Skeletal muscle satellite cell (primary cell): Measurements from ENCODE around the gene ENTREP3. TPM values are rescaled to one million over a fixed set of nuclear protein-coding genes. Genes with fewer than 3 reads are reported as not detected.

Experiments
- H3K27me3 ChIP-seq: 2 replicates; pipeline ENCODE4 v1.7.0; 2013; ENCODE audit warnings: low read length; ENCODE audit not compliant: control insufficient read depth, insufficient read depth
- H3K36me3 ChIP-seq: 2 replicates; pipeline ENCODE4 v1.7.0; 2013; ENCODE audit warnings: mild to moderate bottlenecking, control low read depth, low read length; ENCODE audit not compliant: insufficient read depth
- H3K4me1 ChIP-seq: 2 replicates; pipeline ENCODE4 v1.7.0; 2013; ENCODE audit warnings: low read length; ENCODE audit not compliant: control insufficient read depth, insufficient read depth
- H3K4me2 ChIP-seq: 2 replicates; pipeline ENCODE4 v1.7.0; 2013; ENCODE audit warnings: mild to moderate bottlenecking, low read length
- H3K4me3 ChIP-seq: 2 replicates; pipeline ENCODE4 v1.7.0; 2013; ENCODE audit warnings: low read length
- H3K9ac ChIP-seq: 2 replicates; pipeline ENCODE4 v1.7.0; 2013; ENCODE audit warnings: mild to moderate bottlenecking, low read depth, low read length, moderate library complexity
- H3K9me3 ChIP-seq: replicated peaks from 2 replicates; pipeline ENCODE4 v1.7.0; 2013; ENCODE audit warnings: mild to moderate bottlenecking, control low read depth, low read length
- total RNA-seq: library from RNA; depleted of rRNA; stranded (reverse); fragments of >200 nt; gene quantifications from 2 replicates; pipeline ENCODE4 v1.2.3, GENCODE V29; 2012; rRNA removed

The ENTREP3 gene, protein sequence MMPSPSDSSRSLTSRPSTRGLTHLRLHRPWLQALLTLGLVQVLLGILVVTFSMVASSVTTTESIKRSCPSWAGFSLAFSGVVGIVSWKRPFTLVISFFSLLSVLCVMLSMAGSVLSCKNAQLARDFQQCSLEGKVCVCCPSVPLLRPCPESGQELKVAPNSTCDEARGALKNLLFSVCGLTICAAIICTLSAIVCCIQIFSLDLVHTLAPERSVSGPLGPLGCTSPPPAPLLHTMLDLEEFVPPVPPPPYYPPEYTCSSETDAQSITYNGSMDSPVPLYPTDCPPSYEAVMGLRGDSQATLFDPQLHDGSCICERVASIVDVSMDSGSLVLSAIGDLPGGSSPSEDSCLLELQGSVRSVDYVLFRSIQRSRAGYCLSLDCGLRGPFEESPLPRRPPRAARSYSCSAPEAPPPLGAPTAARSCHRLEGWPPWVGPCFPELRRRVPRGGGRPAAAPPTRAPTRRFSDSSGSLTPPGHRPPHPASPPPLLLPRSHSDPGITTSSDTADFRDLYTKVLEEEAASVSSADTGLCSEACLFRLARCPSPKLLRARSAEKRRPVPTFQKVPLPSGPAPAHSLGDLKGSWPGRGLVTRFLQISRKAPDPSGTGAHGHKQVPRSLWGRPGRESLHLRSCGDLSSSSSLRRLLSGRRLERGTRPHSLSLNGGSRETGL
- 7.4 and 8.3 TPM in 2 replicates for total RNA-seq

DNA sequence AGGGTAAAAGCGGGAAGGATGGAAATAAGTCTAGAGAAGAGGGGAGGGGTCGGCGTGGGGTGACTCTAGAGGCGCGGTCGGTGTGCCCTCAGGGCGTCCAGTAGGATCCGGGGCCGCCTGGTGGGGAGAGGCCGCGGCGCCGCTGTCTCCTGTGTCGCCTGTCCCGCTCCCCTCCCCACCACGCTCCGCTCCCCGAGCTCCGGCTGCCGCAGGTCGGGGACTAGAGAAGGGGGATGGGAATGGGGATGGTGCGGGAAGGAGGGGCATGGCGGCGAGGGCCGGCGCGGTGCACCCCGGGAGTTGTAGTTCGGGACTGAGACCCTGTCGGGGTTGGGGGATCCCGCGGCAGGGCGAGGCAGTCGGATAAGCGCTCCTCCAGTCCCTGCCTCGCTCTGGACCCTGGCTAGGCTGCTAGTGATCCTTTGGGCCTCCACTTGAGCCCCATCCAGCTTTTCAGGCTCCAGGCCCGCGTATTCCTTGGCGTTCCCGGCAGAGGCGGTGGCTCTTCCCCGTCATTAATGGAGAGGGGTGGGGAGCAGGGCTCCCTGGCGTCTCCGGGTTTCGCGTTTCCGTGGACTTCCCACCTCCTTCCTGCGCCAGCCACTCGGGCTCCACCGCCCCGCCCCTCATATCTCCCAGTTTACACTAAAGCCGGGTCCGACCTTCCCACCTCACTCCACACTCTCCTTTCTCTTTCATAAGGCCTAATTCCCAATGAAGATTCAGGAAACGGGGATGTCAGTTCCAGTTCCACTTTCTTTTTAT, at the start of gene ENTREP3:
TSS of gene ENTREP3 (minus strand) at position 241 of the 765 bp plus-strand sequence. CDS start 606 bp downstream, outside the sequence.
- H3K27me3 ChIP-seq, result no peaks in the 10 kb centered on the region
- H3K4me1 ChIP-seq, result peaks cover 33% of the 10 kb centered on the region
- peaks cover 20% of the 10 kb centered on the region for H3K36me3 ChIP-seq

DNA sequence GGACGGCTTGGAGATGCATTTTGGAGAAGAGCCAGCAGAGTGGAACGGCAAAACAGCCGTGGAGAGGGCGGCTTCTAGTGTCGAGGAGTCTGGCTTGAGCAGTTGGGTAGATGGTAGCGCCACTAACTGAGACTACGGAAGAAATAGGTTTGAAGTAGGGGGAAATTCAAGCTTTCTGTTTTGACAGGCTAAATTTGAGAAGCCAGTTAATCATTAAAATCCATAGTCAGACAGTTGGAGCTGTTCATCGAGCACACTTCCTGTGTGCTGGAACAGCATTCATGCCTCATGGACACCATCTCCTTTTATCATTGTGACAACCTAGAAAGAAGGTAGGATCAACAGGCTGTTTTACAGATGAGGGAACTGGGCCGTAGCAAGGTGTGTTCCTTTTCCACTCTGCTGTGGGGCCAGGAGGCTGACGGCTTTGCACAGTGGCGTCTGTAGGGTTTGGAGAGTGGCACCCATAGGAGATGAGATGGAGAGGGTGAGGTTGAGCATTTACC, 49.3 kb upstream of the ENTREP3 start:
- peaks cover 6% of the 10 kb centered on the region for H3K4me1 ChIP-seq
- H3K9ac ChIP-seq, result no peak overlapping the region
- H3K4me3 ChIP-seq, result no peak overlapping the region
- no peaks in the 10 kb centered on the region for H3K9me3 ChIP-seq
- H3K27me3 ChIP-seq, result no peaks in the 10 kb centered on the region
- H3K36me3 ChIP-seq, result no peaks in the 10 kb centered on the region
- H3K4me2 ChIP-seq, result no peak overlapping the region

More for the DNA sequence above, at the start of gene ENTREP3:
- Histone ChIP-seq H3K9me3 (no peaks in the 10 kb centered on the region), H3K9ac (peak within 1 kb of the TSS; percentile 90), H3K4me3 (peak within 1 kb of the TSS; percentile 97), H3K4me2 (peak within 1 kb of the TSS; percentile 99)

DNA sequence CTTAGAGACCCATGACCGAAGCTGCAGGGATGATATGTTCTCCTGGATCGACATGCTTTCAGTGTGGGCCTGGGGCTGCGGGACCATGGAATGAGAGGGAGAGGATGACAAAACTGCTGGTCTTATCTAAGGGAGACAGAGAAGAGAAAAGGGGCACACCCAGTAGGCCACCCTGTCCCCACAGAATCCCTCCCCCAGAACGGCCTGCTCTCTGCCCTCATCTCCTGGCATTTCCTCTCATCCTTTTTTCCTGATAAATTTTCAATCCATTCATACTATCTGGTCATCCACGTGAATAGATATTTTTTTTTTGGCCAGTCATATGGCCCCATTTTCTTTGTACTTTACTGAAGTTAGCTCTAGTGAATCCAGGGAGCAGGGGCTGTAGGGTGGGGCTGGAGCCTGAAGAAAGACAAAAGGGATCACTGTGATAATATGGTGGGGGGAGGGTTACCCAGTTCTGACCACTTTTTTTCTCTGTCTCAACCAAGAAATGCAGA, 46.1 kb upstream of the ENTREP3 start, which contains the start of gene PKLR:
TSS of gene PKLR (minus strand) at position 97 of the 500 bp plus-strand sequence. CDS start at position 54, 43 bp downstream.
- Histone ChIP-seq H3K9ac (no peak within 1 kb of the TSS), H3K4me3 (no peak within 1 kb of the TSS), H3K36me3 (no peaks in the 10 kb centered on the region), H3K27me3 (peaks cover 12% of the 10 kb centered on the region), H3K4me1 (no peaks in the 10 kb centered on the region), H3K9me3 (no peaks in the 10 kb centered on the region), H3K4me2 (no peak within 1 kb of the TSS)

DNA sequence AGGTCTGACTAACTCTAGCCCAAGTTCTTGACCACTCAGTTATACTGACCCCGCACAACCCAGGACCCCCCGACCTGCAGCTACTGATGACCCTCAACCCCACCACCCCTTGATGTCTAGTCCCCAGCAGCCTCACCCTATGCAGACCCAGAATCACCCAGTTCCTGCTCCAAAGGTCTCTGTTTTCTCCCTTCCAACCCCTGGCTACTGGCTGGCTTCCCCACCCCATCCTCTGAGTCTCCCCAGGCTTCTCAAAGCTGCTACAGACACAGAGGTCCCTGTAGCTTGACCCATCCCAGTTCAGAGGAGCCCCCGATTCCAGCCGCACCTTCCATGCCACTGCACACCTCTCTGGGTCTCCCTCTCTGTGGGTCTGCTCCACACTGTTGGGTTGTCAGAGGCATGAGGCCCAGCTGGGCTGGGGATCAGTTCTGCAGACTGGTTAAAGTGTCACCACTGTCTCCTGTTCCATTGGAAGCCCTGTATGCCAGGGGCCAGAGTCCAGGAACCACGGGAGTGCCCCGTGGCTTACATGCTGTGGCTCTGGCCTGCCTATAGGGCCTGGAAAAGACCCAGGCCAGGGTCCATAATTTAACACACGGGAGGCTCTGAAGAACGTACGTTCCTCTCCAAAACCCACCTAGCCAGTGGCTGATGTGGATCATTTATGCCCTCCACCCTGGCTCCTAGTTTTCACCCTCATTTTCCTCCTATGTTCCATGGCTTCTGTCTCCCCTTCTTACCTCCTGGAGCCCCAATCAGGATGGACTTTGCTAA, 45.5 kb upstream of the ENTREP3 start:
- Histone ChIP-seq H3K4me1 (peaks cover under 1% of the 10 kb centered on the region), H3K4me2 (no peak overlapping the region), H3K9ac (no peak overlapping the region), H3K36me3 (no peaks in the 10 kb centered on the region), H3K9me3 (no peaks in the 10 kb centered on the region), H3K27me3 (peaks cover 16% of the 10 kb centered on the region), H3K4me3 (no peak overlapping the region)

DNA sequence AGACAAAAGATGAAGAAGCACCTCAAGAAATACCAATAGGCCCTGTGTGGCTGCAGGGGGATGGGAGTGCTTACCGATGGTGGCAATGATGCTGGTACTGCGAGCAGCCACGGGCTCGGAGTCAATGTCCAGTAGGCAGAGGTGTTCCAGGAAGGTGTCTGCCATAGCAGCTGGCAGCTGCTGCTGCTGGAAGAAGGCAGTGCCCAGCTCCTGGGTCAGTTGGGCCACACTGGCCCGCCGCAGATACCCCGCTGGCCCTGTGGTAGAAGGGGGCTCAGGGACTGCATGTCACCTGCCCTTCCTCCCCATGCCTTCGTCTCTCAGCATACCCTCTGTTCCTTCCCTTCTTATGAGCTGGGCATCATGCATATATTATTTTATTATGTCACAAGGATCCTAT, 44.7 kb upstream of the ENTREP3 start:
- H3K4me3 ChIP-seq, result no peak overlapping the region
- no peaks in the 10 kb centered on the region for H3K36me3 ChIP-seq
- peaks cover 23% of the 10 kb centered on the region for H3K27me3 ChIP-seq
- peaks cover 7% of the 10 kb centered on the region for H3K4me1 ChIP-seq
- H3K4me2 ChIP-seq, result no peak overlapping the region
- H3K9ac ChIP-seq, result no peak overlapping the region
- H3K9me3 ChIP-seq, result no peaks in the 10 kb centered on the region

DNA sequence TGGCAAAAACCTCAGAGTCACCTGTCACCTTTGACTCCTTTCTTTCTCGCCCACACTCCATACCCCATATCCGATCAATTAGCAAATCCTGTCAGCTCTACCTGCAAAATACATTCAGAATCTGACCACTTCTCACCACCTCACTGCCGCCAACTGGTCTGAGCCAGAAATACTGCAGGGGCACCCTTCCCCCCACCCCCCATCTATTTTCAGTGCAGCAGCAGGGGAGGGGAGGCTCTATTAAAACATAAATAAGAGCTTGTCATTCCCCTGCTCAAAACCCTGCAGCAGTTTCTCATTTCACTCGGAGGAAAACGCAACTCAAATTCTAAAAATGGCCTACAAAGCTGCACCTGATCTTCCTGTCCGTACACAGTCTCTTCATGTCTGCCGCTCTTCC, 42.1 kb upstream of the ENTREP3 start:
- H3K4me3 ChIP-seq, result no peak overlapping the region
- H3K4me2 ChIP-seq, result no peak overlapping the region
- peaks cover 46% of the 10 kb centered on the region for H3K27me3 ChIP-seq
- H3K36me3 ChIP-seq, result no peaks in the 10 kb centered on the region
- no peak overlapping the region for H3K9ac ChIP-seq
- peaks cover 10% of the 10 kb centered on the region for H3K4me1 ChIP-seq
- no peaks in the 10 kb centered on the region for H3K9me3 ChIP-seq

DNA sequence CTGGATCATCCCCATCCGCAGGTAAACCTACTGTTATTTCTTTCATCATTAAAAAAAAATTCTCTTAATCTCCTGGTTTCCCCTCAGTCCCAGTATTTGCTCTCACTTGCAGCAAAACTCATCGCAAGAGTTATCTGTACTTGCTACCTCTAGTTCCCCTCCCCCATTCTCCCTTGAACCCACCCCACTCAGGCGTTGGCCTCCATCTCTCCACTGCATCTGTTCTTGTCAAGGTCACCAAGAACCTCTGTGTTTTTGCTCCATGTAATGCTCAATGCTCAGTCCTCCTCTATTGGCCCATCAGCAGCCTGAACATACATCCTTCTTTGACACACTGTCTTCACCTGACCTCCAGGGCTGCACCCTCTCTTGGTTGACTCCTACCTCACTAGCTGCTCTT, 41.4 kb upstream of the ENTREP3 start:
- no peaks in the 10 kb centered on the region for H3K9me3 ChIP-seq
- peaks cover 10% of the 10 kb centered on the region for H3K4me1 ChIP-seq
- H3K36me3 ChIP-seq, result no peaks in the 10 kb centered on the region
- H3K27me3 ChIP-seq, result peaks cover 49% of the 10 kb centered on the region
- H3K9ac ChIP-seq, result no peak overlapping the region
- no peak overlapping the region for H3K4me3 ChIP-seq
- H3K4me2 ChIP-seq, result no peak overlapping the region

DNA sequence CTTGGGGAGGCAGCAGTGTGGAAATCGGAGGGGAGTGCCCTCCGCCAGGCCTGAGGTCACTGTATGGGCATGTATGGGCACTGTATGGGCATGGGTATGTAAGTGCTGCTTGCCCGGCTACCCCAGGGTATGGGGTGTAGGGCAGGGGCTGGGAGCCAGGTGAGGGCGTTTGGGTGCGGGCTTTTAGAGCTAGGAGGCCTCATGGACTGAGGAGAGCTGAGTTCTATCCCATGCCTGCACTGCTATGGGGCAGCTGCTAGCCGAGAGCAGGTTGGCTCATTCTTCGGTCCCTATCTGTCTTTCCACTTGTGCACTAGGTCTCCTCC, 40.6 kb upstream of the ENTREP3 start:
- H3K4me2 ChIP-seq, result no peak overlapping the region
- H3K27me3 ChIP-seq, result peaks cover 53% of the 10 kb centered on the region
- no peak overlapping the region for H3K9ac ChIP-seq
- H3K4me1 ChIP-seq, result peaks cover 10% of the 10 kb centered on the region
- no peaks in the 10 kb centered on the region for H3K36me3 ChIP-seq
- H3K4me3 ChIP-seq, result no peak overlapping the region
- no peaks in the 10 kb centered on the region for H3K9me3 ChIP-seq

DNA sequence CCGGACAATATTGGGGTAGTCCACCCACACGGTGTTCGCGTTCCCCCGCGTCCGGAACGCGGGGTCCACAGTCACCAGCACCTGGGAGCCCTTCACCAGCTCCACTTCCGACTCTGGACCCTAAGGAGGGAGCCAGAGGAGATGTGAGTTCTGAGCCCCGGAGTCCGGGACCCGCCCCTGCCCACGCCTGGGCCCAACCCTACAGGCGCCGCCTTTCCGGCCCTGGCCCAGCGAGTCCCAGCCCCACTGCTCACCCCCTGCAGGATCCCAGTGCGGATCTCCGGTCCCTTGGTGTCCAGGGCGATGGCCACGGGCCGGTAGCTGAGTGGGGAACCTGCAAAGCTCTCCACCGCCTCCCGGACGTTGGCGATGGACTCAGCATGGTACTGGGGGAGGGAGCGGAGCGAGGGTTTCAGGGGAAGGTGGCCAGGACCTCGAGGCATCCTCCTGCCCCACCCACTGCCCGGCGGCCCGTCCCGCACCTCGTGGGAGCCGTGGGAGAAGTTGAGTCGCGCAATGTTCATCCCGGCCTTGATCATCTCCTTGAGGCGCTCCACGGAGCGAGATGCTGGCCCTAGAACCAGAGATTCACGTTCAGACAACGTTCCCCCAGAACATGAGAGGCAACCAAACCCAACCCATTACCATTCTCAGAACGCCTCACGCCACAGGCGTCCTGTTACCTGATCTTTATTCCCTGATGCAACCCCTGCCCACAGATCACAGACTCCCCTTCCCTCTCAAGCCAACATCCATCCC, 40.1 kb upstream of the ENTREP3 start:
- no peaks in the 10 kb centered on the region for H3K9me3 ChIP-seq
- peaks cover 53% of the 10 kb centered on the region for H3K27me3 ChIP-seq
- H3K4me2 ChIP-seq, result peak overlapping the region; percentile 71
- H3K4me3 ChIP-seq, result no peak overlapping the region
- no peak overlapping the region for H3K9ac ChIP-seq
- no peaks in the 10 kb centered on the region for H3K36me3 ChIP-seq
- H3K4me1 ChIP-seq, result peaks cover 10% of the 10 kb centered on the region

DNA sequence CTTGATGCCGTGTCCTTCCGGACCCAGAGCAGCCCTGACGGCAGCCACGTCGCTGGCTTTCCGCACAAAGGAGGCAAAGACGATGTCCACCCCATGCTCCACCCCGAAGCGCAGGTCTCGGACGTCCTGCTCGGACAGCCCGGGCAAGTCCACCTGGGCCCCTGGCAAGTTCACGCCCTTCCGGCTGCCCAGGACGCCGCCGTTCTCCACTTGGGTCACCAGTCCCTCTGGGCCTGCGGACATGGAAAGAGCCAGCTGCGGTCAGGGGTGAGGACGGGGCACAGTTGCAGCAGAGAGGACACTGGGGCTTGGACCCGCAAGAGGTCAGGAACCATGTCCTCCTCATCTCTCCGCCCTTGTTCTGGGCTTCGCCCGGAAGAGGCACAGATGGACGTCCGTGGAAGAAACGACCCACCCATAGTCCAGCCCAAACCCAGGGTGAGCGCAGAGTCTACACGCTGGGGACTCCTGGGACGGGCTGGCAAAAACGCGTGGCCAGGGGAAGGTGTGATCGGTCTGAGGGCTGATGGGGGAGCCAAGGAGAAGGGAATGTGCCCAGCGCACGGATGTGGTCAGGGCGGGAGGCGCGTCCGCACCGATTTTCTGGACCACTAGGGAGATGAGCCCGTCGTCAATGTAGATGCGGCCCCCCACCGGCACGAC, 39.4 kb upstream of the ENTREP3 start:
- no peaks in the 10 kb centered on the region for H3K36me3 ChIP-seq
- H3K27me3 ChIP-seq, result peaks cover 53% of the 10 kb centered on the region
- H3K4me1 ChIP-seq, result peaks cover 10% of the 10 kb centered on the region
- H3K4me3 ChIP-seq, result no peak overlapping the region
- no peaks in the 10 kb centered on the region for H3K9me3 ChIP-seq
- H3K4me2 ChIP-seq, result peak overlapping the region; percentile 71
- no peak overlapping the region for H3K9ac ChIP-seq
